Astrocyte of the hippocampus (primary cell): ENCODE results near the gene SHMT2.
A peak's percentile ranks its signal among the peaks of the same experiment; 100 is the strongest.

ENCODE experiments used
- DNase-seq: peaks from one replicate; pipeline ENCODE4 v3.0.0; 2011; ENCODE audit warnings: low read depth, low spot score

SHMT2 gene

DNA sequence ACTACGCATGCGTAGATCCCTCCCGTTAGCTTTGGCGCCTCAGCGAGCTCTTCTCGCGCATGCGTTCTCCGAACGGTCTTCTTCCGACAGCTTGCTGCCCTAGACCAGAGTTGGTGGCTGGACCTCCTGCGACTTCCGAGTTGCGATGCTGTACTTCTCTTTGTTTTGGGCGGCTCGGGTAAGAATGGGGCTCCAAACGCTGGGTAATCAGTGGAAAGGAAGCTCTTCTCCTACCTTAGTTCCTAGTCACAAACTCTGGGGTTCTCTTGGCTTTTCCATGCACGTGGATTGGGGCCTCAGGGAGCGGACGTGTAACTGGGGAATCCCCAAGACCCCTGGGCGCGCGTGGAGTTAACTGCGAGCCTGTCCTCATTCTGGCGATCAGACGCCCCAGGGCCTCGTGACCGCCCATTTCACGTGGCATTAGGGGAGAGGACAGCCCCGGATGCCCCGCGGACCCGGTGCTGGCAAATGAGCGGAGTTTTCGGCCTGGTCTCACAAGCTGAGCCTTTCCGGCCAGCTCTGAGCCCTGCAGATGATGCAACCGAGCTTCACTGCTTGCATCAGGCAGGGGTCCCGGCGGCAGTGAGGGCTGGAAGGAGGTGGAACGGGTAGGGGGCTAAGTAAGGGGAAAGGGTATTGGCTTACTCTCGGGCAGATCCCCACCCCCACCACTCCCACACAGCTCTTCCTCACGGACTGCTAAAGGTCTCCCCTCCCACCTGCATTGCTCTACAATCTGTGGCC is at the start of gene SHMT2:
Gene SHMT2 (plus strand): TSS at position 78 of the 747 bp plus-strand sequence. CDS start 68 bp downstream, at position 146.
- DNase-seq, result peak; percentile 97

DNA sequence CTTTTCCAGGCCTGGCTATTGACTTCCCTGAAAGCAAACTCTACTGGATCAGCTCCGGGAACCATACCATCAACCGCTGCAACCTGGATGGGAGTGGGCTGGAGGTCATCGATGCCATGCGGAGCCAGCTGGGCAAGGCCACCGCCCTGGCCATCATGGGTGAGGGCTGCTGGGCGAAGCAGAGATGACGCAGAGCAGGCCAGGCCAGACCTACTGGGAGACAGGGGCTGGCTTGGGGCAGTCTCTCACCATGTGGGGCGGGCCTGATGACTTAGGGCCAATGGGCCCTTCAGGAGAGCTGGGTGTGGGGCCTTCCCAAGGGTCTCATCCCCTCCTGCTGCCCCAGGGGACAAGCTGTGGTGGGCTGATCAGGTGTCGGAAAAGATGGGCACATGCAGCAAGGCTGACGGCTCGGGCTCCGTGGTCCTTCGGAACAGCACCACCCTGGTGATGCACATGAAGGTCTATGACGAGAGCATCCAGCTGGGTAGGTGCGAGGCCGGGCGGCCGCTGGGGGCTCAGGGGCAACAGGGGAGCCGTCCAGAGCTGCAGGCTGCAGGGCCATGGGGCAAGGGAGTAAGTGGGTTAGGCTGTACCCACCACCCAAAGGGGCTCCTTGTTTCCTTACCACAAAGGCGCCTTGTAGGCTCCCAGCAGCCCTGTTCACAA is 49.1 kb upstream of the SHMT2 start:
- no peak for DNase-seq

DNA sequence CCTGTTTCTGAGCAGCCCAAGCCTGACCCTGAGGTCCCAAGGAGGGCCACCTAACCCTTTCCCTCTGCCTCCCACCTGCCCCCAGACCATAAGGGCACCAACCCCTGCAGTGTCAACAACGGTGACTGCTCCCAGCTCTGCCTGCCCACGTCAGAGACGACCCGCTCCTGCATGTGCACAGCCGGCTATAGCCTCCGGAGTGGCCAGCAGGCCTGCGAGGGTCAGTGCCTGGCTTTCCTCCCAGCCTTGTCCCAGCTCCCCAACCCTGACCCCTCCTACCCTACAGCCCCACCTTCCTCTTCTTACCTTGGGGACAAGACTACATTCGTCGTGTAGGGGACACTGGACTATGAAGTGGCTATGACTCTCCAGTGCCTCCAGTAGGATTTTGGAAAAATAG is 48.4 kb upstream of the SHMT2 start:
- no peak for DNase-seq

DNA sequence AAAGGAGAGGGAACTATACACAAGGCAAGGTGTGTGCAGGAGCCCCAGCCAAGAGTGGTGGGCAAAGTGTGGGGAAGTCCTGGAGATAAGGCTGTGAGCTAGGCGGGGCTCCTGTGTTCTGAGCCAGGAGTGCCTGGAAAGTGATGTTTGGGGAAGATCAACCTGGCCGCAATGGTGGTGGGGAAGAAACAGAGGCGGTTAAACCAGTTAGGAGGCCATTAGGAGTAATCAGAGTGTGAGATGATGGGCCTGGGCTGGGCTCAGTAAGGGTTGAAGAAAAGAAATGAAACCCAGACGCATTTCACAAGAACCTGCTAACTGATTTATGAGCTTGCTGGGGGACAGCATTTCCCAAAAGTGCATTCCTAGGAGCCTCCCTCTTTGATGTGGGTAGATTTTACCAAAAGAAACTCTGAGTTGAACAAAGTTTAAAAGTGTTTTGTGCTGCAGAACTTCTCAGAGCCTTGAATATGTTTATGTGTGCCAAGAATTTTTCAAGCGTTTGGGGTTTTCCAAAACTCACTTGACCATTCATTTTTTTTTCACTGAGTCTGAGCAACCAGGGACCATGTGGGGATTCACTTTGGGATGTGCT is 47.9 kb upstream of the SHMT2 start:
- no peak for DNase-seq

DNA sequence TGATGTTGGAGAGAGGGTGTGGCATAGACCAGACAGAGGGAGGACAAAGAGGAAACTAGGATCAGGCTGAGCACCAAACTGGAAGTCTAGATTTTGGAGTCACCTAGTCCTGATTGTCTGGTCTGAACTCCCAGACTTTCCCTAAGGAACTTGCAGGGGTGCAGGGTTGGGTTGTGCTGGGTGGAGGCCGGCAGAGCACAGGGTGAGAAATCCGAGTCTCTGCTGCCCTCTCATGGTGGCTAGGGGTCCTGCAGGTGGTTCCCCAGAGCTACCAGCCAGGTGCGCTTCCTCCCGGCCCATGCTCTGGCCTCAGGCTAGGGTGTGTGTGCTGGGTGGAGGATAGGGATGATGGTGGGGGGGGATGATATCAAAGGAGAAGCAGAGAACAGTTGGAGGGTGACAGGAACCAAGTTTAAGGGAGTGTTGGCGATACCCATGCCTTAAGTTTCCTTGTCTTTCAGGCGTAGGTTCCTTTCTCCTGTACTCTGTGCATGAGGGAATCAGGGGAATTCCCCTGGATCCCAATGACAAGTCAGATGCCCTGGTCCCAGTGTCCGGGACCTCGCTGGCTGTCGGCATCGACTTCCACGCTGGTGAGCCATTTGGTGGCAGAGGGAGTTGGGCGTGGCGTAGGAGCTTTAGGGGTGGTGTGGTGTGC is 46.5 kb upstream of the SHMT2 start:
- peak; percentile 81 for DNase-seq

DNA sequence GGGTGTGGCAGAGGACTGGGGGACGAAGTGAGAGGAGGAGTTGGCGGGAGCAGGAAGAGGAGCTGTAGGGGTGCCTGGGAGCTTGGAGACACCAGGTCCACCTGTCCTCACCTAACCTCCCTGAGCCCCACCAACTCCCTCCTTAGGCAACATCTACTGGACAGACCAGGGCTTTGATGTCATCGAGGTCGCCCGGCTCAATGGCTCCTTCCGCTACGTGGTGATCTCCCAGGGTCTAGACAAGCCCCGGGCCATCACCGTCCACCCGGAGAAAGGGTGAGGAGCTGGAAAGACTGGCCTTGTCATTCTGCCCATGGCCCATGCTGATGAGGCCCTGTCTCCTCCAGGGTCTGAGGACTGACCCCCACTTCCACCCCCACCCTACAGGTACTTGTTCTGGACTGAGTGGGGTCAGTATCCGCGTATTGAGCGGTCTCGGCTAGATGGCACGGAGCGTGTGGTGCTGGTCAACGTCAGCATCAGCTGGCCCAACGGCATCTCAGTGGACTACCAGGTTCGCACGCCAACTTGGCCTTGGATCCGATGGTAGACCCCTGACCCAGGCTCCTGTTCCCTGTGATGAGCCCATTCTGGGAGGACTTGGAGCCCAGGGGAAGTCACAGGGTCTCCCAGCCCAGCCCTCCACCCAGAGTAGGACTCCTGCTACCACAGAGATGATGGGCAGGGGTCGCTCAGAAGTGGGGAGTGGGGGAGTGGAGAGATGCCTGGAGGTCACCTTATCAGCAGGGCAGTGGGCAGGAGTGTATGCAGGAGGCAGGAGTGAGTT is 45.4 kb upstream of the SHMT2 start:
- DNase-seq, result no peak

DNA sequence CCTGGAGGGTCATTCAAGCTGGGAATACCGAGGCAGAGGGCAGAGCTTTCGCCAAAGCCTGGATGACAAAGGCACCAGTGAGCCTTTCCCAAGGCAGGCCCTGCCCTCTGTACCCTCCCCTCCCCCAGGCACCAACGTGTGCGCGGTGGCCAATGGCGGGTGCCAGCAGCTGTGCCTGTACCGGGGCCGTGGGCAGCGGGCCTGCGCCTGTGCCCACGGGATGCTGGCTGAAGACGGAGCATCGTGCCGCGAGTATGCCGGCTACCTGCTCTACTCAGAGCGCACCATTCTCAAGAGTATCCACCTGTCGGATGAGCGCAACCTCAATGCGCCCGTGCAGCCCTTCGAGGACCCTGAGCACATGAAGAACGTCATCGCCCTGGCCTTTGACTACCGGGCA is 44.1 kb upstream of the SHMT2 start:
- DNase-seq, result no peak

DNA sequence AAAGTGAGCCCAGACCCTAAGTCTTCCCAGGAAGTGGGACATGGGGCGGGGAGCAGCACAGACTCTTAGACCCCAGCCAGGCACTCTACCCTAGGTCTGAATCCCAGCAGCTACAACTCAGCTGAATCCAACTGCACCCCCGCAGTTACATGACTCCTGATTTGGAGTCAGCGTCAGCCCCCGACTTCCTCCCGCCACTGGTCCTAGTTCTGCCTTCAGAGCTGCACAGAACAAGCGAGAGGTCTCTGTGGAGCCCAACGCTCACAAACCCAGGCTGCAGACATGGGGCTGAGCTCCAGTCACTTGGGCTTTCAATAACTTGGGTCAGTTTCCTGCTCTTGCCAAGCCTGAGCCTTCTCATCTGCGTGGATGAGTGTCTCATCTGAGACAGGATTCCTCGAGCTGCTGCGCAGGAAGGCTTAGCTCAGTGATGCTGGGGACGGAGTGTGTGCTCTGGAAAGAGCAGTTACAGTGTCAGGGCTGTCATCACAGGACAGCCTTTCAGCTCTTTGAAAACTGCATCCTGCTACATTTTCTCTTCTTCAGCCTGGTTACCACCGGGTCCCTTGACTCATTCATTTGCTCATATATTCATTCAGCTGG is 43.5 kb upstream of the SHMT2 start:
- no peak for DNase-seq

DNA sequence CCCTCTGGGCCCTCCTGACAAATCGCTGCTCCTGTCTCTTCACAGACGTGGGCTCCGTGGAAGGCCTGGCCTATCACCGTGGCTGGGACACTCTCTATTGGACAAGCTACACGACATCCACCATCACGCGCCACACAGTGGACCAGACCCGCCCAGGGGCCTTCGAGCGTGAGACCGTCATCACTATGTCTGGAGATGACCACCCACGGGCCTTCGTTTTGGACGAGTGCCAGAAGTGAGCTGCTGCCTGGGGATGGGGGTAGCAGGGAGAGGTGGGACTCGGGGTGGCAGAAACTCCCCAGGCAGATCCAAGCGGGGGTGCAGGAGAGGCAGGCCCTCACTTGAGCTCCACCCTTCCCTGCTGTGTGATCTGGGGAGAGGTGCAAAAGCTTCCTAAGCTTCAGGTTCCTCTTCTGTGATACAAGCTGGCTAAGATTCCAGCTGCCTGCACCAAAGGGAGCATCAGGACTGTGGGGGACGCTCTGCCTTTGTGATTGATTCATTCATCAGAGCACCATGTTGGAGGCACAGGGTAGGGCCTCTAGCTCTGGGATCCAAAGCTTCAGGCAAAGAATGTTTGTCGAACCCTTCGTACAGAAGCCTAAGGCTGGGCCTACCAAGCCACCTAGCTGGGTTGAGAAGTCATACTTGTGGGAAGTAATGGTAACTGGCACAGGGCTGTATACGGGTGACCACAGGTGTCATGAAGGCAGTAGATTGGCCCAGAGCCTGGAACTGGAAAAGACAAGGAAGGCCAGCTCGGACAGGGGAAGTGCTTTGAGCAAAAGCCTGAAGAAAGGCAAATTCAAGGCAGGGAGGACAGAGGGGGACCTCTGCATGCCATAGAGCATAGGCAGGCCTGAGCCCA is 42.1 kb upstream of the SHMT2 start:
- DNase-seq, result no peak

DNA sequence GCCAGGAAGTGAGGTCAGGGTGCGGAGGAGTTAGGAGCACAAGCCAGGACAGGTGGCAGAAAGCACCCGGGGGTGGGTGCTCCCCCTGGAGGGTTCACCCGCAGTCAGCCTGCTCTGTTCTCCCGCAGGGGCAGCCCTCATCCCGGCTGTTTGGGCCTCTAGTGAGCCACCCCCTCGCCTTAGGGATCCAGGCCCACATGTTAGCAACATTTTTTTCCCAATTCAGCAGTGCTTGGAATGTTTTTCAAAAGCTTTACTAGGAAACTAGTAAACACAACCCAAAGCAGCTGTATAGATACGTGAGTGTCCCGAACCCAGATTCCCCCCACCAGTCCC is 41.5 kb upstream of the SHMT2 start:
- no peak for DNase-seq

DNA sequence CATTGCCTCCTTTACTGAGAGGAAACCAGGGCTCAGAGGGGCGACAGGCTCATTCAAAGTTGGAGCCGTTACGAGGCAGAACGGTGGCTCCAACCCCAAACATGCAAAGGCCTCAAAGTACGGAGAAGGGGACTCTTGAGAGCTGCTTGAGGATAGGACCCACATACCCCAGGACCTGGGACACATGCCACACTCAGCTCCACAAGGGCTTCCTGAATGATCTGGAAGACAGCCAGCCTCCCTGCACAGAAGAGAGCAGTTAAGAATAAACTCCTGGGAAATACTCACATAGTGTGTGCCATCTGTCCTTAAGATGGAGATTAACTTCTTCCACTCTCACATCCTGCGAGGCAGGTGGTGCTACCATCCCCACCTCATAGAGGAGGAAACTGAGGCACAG is 39.5 kb upstream of the SHMT2 start:
- peak; percentile 35 for DNase-seq

DNA sequence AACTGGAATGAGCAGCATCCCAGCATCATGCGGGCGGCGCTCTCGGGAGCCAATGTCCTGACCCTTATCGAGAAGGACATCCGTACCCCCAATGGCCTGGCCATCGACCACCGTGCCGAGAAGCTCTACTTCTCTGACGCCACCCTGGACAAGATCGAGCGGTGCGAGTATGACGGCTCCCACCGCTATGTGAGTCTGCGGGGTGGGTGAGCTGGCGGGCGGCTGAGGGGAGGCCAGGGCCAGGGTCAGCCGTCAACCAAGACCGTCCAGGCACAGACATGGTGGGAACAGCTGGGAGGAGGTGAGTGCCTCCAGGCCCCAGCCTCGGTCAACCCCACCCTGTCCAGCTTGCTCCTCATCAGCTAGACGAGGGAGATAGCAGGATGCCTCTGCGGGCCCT is 38.7 kb upstream of the SHMT2 start:
- no peak for DNase-seq

DNA sequence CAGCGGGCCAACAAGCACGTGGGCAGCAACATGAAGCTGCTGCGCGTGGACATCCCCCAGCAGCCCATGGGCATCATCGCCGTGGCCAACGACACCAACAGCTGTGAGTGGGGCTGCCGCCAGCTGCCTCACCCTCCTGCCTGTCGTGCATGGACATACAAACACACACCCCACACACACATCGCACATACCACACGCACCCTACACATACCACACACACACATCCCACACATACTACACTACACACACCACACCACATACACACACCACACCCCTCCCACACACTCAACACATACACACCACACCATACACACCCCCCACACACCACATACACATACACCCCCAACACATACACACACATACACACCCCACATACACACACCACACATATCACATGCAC is 38.1 kb upstream of the SHMT2 start:
- DNase-seq, result no peak

DNA sequence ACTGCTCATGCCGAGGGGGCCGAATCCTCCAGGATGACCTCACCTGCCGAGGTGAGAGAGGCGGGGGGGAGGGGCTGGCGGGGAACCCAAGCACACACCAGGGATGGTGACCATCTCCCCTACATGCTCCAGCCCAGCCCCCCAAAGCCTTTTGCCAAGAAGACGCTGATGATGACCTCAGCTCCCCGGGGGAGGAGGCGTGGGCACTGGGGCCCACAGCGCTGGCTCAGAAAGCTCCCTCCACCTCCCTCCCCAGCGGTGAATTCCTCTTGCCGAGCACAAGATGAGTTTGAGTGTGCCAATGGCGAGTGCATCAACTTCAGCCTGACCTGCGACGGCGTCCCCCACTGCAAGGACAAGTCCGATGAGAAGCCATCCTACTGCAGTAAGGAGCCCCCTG is 36.6 kb upstream of the SHMT2 start:
- DNase-seq, result no peak

DNA sequence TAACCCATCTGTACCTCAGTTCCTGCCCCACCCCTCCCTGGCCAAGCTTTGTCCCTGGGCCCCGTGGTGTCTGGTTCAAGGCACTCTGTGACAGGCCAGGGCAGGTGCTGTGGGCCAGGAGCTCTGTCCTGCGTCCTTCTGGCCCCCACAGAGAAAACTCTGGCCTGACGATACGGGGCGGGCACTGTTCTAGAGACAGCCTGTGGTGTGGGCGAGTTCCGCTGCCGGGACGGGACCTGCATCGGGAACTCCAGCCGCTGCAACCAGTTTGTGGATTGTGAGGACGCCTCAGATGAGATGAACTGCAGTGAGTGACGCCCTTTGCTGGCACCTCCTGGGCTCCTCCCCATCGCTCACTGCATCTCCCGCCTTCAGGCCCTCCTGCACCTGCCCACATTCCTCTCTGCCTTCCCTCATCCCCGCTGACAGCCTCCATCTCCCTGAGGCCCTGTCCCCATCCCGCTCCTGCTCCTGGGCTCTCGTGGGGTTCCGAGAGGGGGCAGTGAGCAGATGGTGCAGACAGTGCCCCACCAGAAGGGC is 35.7 kb upstream of the SHMT2 start:
- no peak for DNase-seq

DNA sequence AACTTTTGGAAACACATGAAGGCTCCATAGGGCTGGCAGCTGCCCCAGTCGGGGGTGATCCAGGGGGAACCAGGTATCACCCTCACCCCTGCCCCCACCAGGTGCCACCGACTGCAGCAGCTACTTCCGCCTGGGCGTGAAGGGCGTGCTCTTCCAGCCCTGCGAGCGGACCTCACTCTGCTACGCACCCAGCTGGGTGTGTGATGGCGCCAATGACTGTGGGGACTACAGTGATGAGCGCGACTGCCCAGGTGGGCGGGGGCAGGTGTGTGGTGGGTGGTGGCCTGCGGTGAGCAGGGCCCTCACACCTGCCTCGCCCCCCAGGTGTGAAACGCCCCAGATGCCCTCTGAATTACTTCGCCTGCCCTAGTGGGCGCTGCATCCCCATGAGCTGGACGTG is 35.3 kb upstream of the SHMT2 start:
- DNase-seq, result no peak

DNA sequence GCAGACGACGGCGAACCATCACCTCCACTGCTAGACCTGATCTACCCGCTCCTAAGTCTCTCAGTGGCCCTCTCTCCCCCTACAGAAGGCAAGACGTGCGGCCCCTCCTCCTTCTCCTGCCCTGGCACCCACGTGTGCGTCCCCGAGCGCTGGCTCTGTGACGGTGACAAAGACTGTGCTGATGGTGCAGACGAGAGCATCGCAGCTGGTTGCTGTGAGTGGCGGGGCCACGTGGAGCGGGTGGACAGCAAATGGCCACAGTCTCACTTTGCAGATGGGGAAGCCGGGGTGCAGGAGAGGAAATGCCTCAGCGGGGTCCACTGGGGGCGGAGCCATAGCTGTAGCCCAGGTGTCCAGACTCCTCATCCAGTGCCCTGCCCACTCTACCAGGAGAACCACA is 34.3 kb upstream of the SHMT2 start:
- DNase-seq, result no peak

DNA sequence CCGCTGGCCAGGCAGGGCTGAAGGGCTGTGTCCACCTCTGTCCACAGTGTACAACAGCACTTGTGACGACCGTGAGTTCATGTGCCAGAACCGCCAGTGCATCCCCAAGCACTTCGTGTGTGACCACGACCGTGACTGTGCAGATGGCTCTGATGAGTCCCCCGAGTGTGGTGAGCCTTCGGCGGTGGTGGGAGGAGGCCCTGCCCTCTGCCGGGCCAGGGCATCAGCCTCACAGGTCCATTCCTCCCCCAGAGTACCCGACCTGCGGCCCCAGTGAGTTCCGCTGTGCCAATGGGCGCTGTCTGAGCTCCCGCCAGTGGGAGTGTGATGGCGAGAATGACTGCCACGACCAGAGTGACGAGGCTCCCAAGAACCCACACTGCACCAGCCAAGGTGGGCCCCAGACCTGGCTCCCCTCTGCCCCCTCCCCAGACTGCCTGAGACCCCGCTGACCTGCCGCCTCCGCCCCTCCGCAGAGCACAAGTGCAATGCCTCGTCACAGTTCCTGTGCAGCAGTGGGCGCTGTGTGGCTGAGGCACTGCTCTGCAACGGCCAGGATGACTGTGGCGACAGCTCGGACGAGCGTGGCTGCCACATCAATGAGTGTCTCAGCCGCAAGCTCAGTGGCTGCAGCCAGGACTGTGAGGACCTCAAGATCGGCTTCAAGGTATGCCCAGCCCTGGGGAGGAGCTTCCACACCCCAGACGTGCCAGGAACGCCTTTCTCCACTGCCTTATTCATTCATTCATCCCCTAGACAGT is 33.7 kb upstream of the SHMT2 start:
- DNase-seq, result no peak

DNA sequence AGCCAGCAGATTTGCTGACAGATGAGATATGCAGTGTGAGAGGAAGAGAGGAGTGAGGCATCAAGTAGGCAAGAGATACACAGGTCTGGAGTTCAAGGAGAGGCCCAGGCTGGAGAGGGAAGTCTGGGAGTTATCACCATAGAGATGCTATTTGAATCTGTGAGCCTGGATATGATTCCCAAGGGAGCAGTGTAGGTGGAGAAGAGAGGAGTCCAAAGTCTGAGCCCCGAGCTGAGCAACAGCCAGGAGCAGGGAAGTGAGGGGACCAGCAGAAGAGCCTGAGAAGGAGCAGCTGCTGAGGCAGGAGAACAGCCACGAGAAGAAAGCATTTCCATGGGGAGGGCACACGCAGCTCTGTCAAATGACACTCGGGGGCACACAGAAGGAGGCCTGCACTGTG is 33.1 kb upstream of the SHMT2 start:
- DNase-seq, result no peak
